ENCODE measurements around the gene VAC14. TPM values are rescaled to one million over a fixed set of nuclear protein-coding genes. Genes with fewer than 3 reads are reported as not detected.

VAC14 gene
- total RNA-seq, 4 donors from 2014 or later: 25.7 to 49.5 (median 40.4) TPM

GRCh38 chr16:70659953-70660671 lies 140.8 kb downstream of the VAC14 start:
- H3K27ac ChIP-seq: peak overlapping the region in 1 of 4 donors; percentile 21
- 76 to 84% methylated on average over 15 to 16 of the region's 16 CpGs for WGBS, 2 donors

DNA sequence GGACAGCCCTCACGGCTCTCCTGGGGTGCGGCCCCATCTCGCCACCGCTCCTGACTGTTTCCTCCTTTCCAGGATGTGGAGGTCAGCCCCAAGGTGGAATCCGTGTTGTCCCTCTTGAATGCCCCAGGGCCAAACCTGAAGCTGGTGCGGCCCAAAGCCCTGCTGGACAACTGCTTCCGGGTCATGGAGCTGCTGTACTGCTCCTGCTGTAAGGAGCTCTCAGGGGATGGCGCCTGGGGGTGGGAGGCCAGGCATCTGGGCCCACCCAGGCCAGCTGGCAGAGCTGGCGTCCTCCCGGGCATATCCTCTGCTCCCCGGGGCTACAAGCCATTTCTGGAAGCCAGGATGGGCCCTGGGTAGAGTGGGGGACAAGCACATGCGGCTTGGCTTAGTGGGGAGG lies 141.4 kb downstream of the VAC14 start:
- H3K4me3 ChIP-seq: no peak overlapping the region
- H3K4me1 ChIP-seq: peaks cover 0 to 33% (median 4%) of the 10 kb centered on the region in 4 donors
- no peaks in the 10 kb centered on the region for H3K9me3 ChIP-seq
- H3K27ac ChIP-seq: peak overlapping the region in 1 of 4 donors; percentile 21
- 72 to 82% methylated on average over 11 to 12 of the region's 12 CpGs for WGBS, 2 donors
- TF ChIP-seq POLR2A (IDR thresholded peaks at IDR 0.05): no peak
- TF ChIP-seq, protein P1, sequence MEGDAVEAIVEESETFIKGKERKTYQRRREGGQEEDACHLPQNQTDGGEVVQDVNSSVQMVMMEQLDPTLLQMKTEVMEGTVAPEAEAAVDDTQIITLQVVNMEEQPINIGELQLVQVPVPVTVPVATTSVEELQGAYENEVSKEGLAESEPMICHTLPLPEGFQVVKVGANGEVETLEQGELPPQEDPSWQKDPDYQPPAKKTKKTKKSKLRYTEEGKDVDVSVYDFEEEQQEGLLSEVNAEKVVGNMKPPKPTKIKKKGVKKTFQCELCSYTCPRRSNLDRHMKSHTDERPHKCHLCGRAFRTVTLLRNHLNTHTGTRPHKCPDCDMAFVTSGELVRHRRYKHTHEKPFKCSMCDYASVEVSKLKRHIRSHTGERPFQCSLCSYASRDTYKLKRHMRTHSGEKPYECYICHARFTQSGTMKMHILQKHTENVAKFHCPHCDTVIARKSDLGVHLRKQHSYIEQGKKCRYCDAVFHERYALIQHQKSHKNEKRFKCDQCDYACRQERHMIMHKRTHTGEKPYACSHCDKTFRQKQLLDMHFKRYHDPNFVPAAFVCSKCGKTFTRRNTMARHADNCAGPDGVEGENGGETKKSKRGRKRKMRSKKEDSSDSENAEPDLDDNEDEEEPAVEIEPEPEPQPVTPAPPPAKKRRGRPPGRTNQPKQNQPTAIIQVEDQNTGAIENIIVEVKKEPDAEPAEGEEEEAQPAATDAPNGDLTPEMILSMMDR (IDR thresholded peaks at IDR 0.05): no peak
- no peak for TF ChIP-seq EP300 (IDR thresholded peaks at IDR 0.05)
- no peak for DNase-seq (ENCODE audit: low spot score in 2 of 2)
- no peaks in the 10 kb centered on the region for H3K27me3 ChIP-seq
- peaks cover 0 to 90% (median 4%) of the 10 kb centered on the region in 3 donors for H3K36me3 ChIP-seq

More at GRCh38 chr16:70659953-70660671, 140.8 kb downstream of the VAC14 start:
- peaks cover 2 to 90% (median 4%) of the 10 kb centered on the region in 3 donors for H3K36me3 ChIP-seq
- no peaks in the 10 kb centered on the region for H3K9me3 ChIP-seq
- no peak for TF ChIP-seq EP300 (IDR thresholded peaks at IDR 0.05)
- TF ChIP-seq, protein P1 (IDR thresholded peaks at IDR 0.05): no peak
- TF ChIP-seq POLR2A (IDR thresholded peaks at IDR 0.05): no peak
- H3K4me3 ChIP-seq: no peak overlapping the region
- H3K27me3 ChIP-seq: no peaks in the 10 kb centered on the region
- DNase-seq (ENCODE audit: low spot score in 2 of 2): no peak
- peaks cover 0 to 33% (median 4%) of the 10 kb centered on the region in 4 donors for H3K4me1 ChIP-seq

- Histone ChIP-seq H3K36me3 (peaks cover 0 to 89% (median 4%) of the 10 kb centered on the region in 3 donors), H3K4me3 (no peak overlapping the region), H3K9me3 (no peaks in the 10 kb centered on the region), H3K27me3 (no peaks in the 10 kb centered on the region), H3K27ac (no peak overlapping the region), H3K4me1 (peaks cover 0 to 39% (median 6%) of the 10 kb centered on the region in 4 donors)
- TF ChIP-seq POLR2A (IDR thresholded peaks at IDR 0.05) (no peak), EP300 (IDR thresholded peaks at IDR 0.05) (no peak)
- TF ChIP-seq, protein P1 (IDR thresholded peaks at IDR 0.05): no peak
- WGBS, 2 donors: 64 to 83% methylated on average over 5 of the region's 5 CpGs
- no peak for DNase-seq (ENCODE audit: low spot score in 2 of 2)
Measured at GRCh38 chr16:70658921-70659320, 142.0 kb downstream of the VAC14 start.

- Histone ChIP-seq H3K4me3 (no peak overlapping the region), H3K27me3 (no peaks in the 10 kb centered on the region), H3K36me3 (peaks cover 0 to 80% (median under 1%) of the 10 kb centered on the region in 3 donors), H3K9me3 (no peaks in the 10 kb centered on the region), H3K4me1 (peaks cover 0 to 45% (median 6%) of the 10 kb centered on the region in 4 donors), H3K27ac (no peak overlapping the region)
- 80 to 89% methylated on average over 7 of the region's 7 CpGs for WGBS, 2 donors
- TF ChIP-seq, protein P1 (IDR thresholded peaks at IDR 0.05): no peak
- TF ChIP-seq POLR2A (IDR thresholded peaks at IDR 0.05) (no peak), EP300 (IDR thresholded peaks at IDR 0.05) (no peak)
- DNase-seq (ENCODE audit: low spot score in 2 of 2): no peak
Measured at GRCh38 chr16:70657956-70658355, 143.0 kb downstream of the VAC14 start.

DNA sequence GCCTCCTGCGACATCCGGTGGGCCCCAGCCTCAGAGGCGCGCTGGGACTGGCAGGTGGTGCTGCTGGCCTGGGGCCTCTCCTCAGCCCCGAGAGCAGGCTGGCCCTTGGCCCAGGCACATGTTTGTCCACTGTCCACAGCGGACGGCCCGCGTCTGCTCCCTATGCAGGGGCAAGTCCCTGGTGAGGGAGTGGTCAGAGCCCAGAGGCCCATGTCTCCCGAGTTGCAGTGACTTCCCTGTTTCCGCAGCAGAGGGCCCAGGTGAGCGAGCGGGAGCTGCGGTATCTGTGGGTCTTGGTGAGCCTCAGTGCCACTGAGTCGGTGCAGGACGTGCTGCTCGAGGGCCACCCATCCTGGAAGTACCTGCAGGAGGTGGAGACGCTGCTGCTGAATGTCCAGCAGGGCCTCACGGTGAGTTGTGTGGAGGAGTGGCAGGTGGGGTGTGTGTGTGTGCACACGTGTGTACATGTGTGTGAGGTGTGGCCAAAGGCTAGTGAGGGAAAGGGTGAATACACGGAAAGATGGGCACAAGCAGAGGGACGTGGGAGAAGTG lies 144.2 kb downstream of the VAC14 start:
- peaks cover 0 to 68% (median 0%) of the 10 kb centered on the region in 3 donors for H3K36me3 ChIP-seq
- DNase-seq (ENCODE audit: low spot score in 2 of 2): no peak
- no peaks in the 10 kb centered on the region for H3K9me3 ChIP-seq
- H3K27ac ChIP-seq: no peak overlapping the region
- peaks cover 0 to 43% (median 2%) of the 10 kb centered on the region in 4 donors for H3K4me1 ChIP-seq
- no peak overlapping the region for H3K4me3 ChIP-seq
- H3K27me3 ChIP-seq: no peaks in the 10 kb centered on the region
- TF ChIP-seq, protein P1 (IDR thresholded peaks at IDR 0.05): no peak
- no peak for TF ChIP-seq EP300 (IDR thresholded peaks at IDR 0.05)
- no peak for TF ChIP-seq POLR2A (IDR thresholded peaks at IDR 0.05)
- 65% methylated on average over 21 to 22 of the region's 22 CpGs for WGBS, 2 donors
